ENCODE results near the gene AFF3. TPM values are rescaled to one million over a fixed set of nuclear protein-coding genes. Genes with fewer than 3 reads are reported as not detected.
"Not testable (repeated sequence)": the region's sequence is repeated elsewhere in the genome, so short reads cannot be mapped to it uniquely, and the experiment has no call there.

The AFF3 gene
- polyA plus RNA-seq, 3 donors, result 13.5 to 25.5 (median 18.3) TPM

GRCh38 chr2:99933894-99934650, 208.3 kb downstream of the AFF3 start:
- no peak for DNase-seq

GRCh38 chr2:99933491-99933890, 208.9 kb downstream of the AFF3 start:
- DNase-seq, result not testable (repeated sequence)

DNA sequence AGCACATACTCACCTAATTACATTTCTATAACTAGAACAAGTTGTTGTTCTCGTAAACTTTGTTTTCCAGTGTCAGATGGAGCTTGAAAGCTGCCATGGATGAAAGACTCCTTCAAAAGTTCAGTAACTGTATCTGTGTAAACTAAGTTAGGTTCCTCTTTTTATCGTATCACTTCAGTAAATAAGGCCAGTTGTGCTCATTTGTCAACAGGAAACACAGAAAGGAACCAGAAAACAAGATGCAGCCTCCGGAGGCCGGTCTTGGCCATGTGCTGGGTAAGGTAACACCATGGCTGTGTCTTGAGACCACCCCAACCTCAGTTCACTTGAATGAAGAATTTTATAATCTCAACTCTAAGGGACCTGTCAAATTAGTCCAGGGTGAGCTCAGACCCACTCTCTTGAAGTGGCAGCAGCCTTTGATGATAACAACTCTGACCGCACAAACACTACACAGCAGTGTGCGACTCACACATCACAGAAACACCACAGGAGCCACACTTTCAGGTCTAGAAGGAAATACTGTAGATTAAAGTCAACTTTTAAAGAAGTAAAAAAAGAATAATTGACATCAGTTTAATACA, 213.8 kb downstream of the AFF3 start:
- DNase-seq, result no peak

GRCh38 chr2:99927690-99928207, 214.6 kb downstream of the AFF3 start:
- not testable (repeated sequence) for DNase-seq

DNA sequence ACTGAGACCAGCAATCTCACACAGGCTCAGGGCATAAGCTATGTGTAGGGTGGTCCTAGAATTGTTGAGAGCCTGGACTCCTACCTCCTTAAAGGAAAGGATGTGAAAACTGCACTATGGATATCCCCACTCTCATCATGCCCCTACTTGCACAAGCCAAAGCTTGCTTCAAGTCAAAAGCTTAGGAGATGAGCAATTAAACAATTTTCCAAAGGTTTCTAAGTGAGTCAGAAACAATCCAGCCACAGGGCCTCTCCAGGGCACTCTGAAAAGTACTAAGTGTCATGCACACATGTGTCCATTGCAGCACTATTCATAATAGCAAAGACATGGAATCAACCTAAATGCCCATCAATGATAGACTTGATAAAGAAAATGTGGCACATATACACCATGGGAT, 215.4 kb downstream of the AFF3 start:
- DNase-seq, result no peak

DNA sequence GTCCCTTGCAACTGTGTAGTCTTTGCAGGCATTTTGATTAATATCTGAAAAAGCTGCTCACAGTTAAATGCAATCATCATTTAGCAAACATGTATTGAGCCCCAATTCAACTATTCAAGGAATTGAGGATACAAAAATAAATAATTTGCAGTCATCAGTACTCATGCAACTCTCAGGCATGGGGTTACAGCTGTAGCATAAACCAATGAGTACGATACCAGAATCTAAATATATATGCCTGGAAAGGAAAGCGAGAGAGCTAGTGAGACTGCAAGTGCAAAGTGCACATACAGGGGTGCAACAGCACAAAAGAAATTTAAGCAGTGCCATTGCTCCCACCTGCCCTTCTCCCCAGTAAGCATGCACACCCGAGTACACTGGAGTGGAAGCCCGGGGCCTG, 216.4 kb downstream of the AFF3 start:
- DNase-seq, result no peak

GRCh38 chr2:99922664-99923063, 219.7 kb downstream of the AFF3 start:
- DNase-seq, result no peak

DNA sequence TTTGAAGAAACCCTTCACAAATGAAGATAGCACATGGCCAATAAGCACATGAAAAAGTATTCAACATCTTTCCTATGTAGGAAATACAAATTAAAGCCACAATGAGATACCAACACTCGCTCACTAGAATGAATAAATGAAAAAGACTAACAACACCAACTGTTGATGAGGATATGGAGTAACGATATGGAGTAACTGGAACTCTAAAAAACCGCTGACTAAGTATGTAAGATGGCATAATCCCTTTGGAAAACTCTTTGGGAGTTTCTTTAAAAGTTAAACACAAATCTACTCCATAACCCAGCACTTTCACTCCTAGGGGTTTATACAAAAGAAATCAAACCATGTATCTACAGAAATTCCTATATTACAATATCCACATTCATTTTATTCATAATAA, 220.5 kb downstream of the AFF3 start:
- DNase-seq, result no peak

DNA sequence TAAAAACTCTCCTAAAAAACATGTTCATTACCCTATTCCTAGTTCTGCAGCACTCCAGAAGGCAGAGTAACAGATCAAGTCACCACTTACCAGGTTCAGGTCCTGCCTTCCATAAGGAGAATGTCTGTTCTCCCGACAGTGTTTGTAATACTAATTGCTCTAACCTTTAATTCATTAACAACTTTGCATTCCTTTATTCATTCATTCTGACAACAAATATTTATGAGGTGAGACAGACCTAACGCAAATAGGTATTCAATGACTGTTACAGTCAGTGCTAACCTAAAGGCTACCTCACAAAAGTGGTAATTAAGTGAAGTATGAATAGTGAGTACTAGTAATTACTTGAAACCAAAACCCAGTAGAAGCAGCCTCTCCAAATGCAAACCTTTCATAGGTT, 224.0 kb downstream of the AFF3 start:
- DNase-seq, result no peak

GRCh38 chr2:99915108-99915675, 227.2 kb downstream of the AFF3 start:
- no peak for DNase-seq

GRCh38 chr2:99911736-99912135, 230.7 kb downstream of the AFF3 start:
- no peak for DNase-seq

DNA sequence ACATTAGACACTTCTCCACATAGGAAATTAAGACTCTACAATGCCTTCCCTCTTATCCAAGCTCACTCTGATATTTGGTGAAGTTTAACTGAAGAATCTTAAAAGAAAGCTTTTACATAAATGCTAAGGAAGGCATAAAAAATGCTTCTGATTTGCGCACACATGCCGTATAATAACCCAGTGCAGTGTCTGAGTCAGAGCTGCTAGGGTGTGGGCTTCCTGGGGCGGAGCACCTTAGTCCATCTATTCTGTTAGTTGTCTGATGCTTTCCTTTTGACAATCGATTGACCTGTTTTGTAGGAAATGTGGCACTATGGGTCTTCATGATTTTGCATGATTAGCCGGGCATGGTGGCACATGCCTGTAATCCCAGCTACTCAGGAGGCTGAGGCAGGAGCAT, 231.5 kb downstream of the AFF3 start:
- no peak for DNase-seq

GRCh38 chr2:99905636-99906035, 236.8 kb downstream of the AFF3 start:
- no peak for DNase-seq

- DNase-seq, result no peak
Measured at GRCh38 chr2:99905025-99905424, 237.4 kb downstream of the AFF3 start.

GRCh38 chr2:99903981-99904380, 238.4 kb downstream of the AFF3 start:
- no peak for DNase-seq

- no peak for DNase-seq
Measured at GRCh38 chr2:99900556-99900955, 241.8 kb downstream of the AFF3 start.

- DNase-seq, result no peak
Measured at GRCh38 chr2:99899882-99900281, 242.5 kb downstream of the AFF3 start.

DNA sequence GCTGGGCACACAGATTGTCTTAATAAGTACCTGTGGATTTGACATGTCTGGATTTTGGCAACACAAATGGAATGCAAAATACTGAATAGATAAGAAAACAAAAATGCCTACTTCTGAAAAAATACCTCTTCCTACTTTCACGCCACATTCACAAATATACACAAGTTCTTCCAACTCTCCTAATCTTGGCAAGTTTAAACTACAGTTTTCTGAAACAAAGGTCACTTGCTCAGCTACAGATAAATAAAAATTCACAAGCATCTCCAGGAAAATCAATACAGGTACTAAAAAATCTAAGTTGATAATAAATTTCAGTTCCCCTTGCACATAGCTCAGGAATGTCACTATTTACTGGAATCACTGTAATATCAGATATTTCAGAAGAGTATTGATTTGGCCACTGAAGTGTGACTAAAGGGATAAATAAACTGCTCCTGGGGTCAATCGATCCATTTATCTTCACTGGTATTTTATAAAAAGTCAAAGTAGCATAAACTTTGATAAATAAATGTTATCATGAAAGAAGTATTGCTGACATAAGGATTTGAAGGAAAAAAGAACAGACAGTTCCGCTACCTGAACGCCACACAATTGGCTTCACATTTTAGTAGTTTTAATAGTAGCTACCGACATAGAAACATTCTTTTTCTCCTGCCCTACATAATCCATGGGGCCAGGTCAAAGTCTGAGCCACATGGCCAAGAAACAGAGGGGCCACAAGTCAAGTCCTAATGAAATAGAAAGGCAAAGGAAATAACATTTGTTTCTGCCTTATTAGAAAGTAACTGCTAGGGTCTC, 243.1 kb downstream of the AFF3 start:
- no peak for DNase-seq

DNA sequence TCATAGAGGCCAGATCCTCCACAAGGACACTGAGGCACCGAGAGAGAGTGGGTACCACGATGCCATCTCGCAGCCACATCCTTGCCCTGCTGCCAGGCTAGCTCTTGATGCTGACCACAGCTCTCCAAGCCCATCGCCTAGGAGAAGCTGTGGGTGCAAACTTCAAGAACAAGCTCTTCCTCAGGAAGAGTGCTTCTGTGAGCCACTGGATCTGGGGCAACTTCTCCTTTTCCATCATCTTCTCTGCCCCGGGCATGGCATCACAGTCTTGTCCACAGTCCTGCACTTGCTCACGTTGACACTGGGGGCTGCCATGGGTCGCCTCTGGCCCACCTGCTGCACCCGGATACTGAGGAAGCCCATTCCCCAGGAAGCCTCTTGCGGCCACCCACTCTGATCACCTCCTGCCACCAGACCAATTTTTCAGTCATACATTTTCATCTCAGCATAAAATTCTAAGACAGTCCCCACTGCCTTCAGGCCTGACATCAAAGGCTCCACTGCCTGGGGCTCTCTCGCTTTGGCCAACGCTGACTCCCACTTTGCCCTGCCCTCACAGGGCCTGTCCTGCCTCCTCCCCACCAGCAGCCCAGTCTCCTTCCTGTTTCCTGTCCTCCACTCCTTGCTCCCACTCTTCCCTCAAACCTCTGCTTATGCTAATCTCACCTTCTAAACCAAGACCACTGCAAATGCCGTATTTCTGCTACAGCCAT, 243.9 kb downstream of the AFF3 start:
- DNase-seq, result no peak

GRCh38 chr2:99891428-99891780, 251.0 kb downstream of the AFF3 start:
- no peak for DNase-seq

- no peak for DNase-seq
Measured at GRCh38 chr2:99890568-99891427, 251.6 kb downstream of the AFF3 start.
